Measurements from ENCODE around the gene NTNG2.
"Not testable (repeated sequence)": the region's sequence is repeated elsewhere in the genome, so short reads cannot be mapped to it uniquely, and the experiment has no call there.

The NTNG2 gene, protein sequence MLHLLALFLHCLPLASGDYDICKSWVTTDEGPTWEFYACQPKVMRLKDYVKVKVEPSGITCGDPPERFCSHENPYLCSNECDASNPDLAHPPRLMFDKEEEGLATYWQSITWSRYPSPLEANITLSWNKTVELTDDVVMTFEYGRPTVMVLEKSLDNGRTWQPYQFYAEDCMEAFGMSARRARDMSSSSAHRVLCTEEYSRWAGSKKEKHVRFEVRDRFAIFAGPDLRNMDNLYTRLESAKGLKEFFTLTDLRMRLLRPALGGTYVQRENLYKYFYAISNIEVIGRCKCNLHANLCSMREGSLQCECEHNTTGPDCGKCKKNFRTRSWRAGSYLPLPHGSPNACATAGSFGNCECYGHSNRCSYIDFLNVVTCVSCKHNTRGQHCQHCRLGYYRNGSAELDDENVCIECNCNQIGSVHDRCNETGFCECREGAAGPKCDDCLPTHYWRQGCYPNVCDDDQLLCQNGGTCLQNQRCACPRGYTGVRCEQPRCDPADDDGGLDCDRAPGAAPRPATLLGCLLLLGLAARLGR

DNA sequence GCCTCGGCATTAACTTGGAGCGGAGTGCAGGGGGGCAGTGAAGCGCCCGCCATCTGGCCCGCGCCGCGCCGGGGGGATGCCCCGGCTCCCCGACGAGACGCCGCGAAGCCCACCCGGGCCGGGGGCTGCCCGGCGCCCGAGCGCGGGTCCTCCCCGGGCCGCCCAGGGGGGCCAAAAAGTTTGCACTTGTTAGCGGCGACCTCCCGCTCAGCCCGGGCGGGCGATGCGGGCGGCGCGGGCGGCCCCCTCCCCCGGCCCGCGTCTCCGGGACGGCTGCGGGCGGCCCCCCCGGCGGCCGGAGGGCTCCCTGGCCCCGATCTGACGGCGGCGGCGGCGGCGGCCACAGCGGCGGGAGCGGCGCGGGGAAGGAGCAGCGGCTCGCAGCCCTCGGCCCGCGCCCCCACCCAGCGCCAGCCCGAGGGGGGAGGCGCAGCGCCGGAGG is at the start of gene NTNG2:
Gene NTNG2, plus strand, starts transcription at position 316 of the 442 bp plus-strand sequence. CDS start 4,774 bp downstream, outside the sequence.
- no peak for DNase-seq

DNA sequence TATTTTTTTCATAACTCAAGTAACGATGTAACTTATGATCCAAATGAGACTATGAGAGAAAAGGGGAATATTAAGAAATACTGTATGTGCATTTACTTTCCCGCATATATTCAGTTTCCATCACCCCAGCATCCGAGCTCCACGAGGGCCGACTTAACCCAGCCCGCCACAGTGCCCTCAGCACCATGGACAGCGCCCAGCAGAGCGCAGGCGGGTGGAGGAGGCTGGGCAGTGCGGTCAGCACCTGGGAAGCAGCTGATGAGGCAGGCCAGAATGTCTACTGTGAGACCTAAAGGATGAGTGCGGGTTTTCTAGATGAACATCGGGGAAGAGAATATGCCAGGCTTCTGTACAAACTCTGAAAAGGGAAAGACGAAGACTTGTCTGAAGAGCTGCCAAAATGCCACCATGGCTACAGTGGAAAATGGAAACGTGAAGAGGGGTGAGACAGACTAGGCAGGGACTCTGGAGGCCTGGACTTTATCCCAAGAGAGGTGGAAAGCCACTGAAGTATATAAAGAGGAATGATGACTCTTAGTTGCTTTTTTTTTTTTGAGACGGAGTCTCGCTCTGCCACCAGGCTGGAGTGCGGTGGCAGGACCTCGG is 47.7 kb upstream of the NTNG2 start:
- DNase-seq = peak in 1 of 2 donors; percentile 8

DNA sequence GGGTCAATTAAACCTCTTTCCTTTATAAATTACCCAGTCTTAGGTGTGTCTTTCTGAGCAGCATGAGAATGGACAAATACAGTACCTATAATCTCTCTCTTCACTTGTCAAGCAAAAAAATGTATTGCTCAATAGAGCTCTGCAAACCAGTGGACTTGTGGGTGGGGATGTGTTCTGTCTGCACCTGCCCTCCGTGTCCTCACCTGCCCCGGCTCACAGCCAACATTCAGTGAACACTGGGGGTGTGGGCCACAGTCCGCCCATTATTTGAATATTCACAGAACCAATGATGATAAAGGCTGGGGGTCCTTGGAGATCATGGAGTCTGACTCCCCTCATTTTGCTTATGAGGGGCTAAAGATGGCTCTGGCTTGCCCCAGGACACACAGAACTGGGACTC is 45.3 kb upstream of the NTNG2 start:
- DNase-seq = no peak

- no peak for DNase-seq
These were observed 44.2 kb upstream of the NTNG2 start for GRCh38 chr9:132117694-132118093.

DNA sequence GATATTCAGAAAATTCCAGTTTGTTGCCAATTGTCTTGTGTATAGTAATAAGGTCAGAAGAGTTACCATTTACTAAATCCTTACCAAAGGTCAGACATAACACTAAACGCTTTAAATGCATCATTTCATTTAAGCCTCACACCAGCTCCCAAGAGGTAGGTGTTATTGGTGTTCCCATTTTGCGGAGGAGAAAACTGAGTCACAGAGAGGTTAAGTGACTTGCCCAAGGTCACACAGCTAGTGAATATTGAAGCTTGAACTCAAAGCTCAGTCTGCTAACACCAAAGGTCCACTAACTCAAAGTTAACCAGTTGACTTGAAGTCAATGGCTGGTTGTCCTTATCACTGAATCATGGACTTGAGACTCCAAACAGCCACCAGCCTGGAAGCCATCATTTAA is 40.8 kb upstream of the NTNG2 start:
- no peak for DNase-seq

DNA sequence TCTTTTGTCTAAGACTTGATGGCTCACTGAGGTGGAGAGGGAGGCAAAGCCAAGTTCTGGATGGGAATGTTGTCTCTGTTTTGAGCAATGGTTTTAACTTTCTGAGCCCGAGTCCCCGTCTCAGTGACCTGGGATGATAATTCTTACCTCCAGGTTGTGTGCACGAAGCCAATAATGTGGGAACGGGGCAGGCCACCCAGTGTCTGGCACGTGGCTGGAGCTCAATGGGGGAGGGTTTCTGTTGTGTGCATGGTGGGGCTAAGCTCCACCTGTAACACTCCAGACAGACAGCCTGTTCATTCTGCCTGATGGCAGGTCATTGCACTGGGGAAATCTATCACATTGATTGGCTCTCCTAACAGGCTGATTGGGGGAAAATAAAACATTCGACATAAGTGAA is 37.1 kb upstream of the NTNG2 start:
- DNase-seq = no peak

GRCh38 chr9:132125361-132125760 is 36.5 kb upstream of the NTNG2 start:
- DNase-seq = no peak

GRCh38 chr9:132125944-132126679 is 35.7 kb upstream of the NTNG2 start:
- DNase-seq = peak; percentile 4 to 22

DNA sequence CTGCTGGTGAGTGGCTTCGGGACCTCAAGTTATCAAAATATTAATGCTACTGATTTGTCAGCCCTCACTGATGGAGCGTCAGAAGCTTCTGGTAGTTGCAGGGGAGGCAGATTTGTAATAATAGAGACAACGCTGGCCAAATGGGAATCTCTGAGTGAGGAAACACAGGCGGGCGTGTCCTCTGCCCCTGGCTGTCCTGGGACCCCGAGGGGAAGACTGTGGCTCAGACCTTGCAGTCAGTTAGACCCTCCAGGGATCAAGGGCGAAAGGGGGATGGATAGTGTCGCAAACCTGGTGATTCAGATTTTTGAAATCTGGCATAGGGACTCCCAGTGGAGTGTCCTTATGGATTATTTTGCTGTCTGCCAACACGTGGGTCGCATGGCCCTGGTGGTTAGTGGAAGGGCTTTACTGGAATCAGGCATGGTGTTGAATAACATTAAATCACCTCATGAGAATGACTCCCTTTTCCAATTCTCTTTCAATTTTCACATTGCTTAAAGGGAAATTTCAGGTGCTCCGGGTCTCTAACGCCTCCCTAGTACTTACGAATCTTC is 35.1 kb upstream of the NTNG2 start:
- no peak for DNase-seq

GRCh38 chr9:132127888-132128534 is 33.8 kb upstream of the NTNG2 start:
- DNase-seq = no peak

DNA sequence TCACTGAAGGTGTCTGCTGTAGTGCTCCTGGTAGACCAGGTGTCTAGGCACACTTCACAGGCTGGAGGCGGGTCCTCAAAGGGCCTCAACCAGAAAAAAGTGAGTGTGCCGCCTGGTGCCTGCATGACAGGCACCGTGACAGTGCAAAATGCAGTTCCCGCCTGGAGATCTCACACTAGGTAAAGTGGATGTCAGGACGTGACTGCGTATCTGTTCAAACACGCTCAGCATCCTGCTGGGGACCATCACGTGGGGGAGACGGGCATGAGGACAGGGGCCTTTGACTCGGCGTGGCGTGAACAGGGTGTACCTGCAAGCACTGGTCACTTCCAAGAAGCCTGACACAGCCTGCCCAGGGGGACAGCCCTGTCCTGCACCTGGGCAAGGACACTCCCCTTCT is 32.3 kb upstream of the NTNG2 start:
- no peak for DNase-seq

- DNase-seq = not testable (repeated sequence)
These were observed 27.8 kb upstream of the NTNG2 start for GRCh38 chr9:132134085-132134484.

DNA sequence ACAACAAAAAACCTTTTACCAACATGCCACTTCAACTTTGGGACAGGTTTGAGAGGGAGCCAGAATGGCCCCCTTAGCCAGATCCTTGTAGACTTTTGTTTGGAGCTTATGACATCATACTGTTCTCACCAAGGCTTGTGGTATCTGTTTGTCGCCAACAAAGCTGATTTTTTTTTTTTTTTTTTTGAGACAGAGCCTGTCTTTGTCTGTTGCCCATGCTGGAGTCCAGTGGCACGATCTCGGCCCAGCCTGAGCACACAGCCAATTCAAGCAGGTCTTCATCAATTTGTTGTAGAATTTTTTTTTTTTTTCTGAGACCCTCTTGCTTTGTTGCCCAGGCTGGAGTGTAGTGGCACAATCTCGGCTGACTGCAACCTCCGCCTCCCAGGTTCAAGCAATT is 26.4 kb upstream of the NTNG2 start:
- DNase-seq = no peak

DNA sequence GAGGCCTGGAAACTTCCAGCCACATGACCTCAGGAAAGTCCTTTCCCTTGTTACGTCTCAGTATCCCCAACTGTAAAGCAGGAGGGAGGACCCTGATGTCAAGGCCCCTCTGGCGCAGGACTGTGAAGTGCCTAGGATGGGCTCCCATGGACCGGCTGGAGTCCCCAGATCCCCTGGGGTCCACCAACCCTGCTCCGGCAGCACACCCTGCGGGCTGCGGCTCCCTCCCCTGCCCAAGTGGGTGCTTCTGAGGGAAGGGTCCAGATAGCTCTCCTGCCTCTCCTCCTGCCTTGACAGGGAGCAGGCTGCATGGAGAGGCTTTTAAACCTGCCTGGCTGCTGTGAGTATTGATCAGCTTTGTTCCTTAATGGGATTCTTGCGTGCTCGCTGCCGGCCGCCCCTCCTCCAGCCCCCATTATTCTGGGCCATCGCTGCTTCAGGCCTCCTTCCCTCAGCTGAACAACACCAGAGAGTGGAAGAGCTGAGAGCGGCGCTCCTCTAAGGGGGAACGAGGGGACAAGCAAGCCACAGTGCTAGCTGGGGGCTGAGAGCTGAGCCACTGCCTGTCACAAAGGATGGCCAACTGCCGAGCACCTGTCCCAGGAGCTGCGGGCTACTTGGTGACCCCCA is 25.6 kb upstream of the NTNG2 start:
- DNase-seq = no peak

- DNase-seq = no peak
These were observed 20.4 kb upstream of the NTNG2 start for GRCh38 chr9:132141344-132141947.

DNA sequence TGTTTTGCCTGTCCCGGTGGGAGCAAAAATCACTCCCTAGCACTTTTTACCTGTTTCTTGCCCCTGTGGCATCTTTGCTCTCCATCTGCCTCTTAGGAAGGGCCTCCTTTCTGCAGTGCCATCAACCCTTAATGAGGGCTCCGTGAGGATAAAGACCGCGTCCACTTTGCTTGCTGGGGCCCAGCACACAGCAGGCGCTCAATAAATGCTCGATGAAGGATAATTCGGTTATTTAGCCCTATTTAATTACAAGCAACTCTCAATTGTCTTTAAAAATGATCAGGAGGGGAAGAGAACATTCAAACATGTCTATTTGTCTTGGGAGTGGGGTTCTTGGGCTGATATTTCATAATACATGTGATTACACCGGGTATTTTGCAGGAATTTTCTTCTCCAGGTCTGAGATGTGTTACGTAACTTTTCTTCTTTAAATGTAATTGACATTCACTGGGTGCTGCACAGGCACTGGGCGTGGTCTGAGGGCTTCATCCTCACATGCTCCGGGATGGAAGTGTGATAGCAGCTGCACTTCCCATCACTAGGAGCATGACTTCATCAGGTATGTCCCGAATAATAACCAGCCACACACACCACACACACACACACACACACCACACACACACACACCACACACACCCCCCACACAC is 19.8 kb upstream of the NTNG2 start:
- DNase-seq = no peak

DNA sequence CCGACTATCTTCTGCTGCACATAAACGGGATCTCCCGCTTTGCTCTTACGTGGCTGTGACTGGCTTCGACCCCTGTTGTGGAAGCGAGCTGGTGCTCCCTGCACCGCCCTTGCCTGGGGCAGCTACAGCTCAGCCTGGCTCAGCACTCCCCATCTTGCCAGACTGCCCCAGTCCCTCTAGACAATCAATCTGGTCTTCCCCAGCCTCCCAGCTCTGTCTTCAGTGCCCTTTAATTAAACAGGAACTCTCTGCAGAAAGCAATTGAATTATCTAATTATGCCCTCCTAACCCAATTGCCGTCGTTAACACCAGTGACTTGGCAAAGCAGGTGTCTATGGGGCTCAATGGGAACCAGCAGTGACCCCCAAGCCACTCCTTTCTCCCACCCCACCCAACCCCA is 18.9 kb upstream of the NTNG2 start:
- DNase-seq = no peak

- DNase-seq = no peak
These were observed 18.5 kb upstream of the NTNG2 start for GRCh38 chr9:132143359-132143758.

DNA sequence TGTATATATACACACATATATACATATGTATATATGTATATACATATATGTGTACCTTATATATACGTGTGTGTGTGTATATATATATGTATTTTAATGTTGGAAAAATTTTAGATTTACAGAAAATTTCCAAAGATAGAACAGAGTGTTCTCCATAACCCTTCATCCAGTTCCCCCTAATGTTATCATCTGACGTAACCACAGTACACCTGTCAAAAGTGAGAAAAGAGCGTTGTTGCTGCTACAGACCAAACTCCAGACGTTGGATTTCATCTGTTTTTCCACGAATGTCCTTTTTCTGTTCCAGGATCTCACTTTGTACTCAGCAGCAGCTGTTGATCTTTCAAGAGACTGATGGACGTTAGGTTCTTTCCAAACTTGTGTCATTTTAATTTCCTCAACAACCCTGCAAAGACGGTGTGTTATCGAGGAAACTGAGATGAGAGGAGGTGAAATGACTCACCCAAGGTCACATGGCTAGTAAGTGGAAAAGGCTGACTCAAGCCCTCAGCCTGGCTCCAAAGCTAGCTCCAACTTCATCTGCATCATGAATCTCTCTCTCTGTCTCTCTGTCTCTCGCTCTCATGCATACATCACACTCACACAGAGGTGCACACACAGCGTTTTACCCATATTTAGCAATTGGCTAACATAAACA is 17.0 kb upstream of the NTNG2 start:
- no peak for DNase-seq

DNA sequence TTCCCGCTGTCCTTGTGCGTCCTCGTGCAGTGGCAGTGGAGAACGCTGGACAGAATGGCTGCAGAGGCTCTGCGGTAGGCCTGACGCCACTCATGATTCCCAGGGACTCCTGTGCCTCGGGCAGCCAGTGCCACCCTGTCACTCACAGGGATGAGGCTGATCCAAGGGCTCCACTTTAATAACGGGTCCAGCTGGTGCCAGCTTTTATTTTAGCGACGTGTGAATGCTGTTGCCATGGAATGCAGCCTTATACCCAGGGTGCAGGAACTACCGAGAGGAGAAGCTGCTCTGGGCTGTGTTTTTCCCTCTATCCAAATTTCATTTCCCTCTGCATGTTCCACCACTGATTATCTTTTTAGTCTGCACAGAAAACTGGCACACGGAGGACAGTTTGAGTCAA is 15.8 kb upstream of the NTNG2 start:
- DNase-seq = no peak

- DNase-seq = no peak
These were observed 15.3 kb upstream of the NTNG2 start for GRCh38 chr9:132146575-132146974.

Data from activated CD4-positive, alpha-beta T cell treated with anti-CD3 and anti-CD28 coated beads for 4 hours (primary cell).